Kidney (tissue), 14 donors: Measurements from ENCODE around the gene MYO5B. TPM values are rescaled to one million over a fixed set of nuclear protein-coding genes. Genes with fewer than 3 reads are reported as not detected.

ENCODE experiments used
- DNase-seq, 5 donors: peaks; one replicate each; pipeline ENCODE4 v3.0.0-alpha.2; 2013 to 2020
- FAIRE-seq: peaks from 2 replicates; lab custom pipeline; 2012; peaks lifted over from hg19 to GRCh38; lab: Jason Lieb, UNC
- H3K27ac ChIP-seq, 2 donors: one replicate each; pipeline ENCODE4 v1.7.0; 2013; ENCODE audit warnings: low read depth in 2 of 2, low read length in 2 of 2, inconsistent platforms in 1 of 2
- H3K27me3 ChIP-seq: one replicate; pipeline ENCODE4 v1.7.1; 2013; ENCODE audit warnings: low read length, inconsistent platforms; ENCODE audit not compliant: control insufficient read depth, insufficient read depth
- H3K36me3 ChIP-seq, 3 donors: one replicate each; pipeline versions ENCODE4 v1.7.0 to v1.7.1; 2013; ENCODE audit warnings: low read length in 3 of 3, control low read depth in 1 of 3, inconsistent platforms in 1 of 3; ENCODE audit not compliant: insufficient read depth in 3 of 3, control insufficient read depth in 2 of 3
- H3K4me1 ChIP-seq, 3 donors: one replicate each; pipeline versions ENCODE4 v1.7.0 to v1.7.1; 2013; ENCODE audit warnings: low read length in 3 of 3, inconsistent platforms in 1 of 3, low read depth in 1 of 3; ENCODE audit not compliant: control insufficient read depth in 2 of 3, insufficient read depth in 2 of 3
- H3K4me3 ChIP-seq, 3 donors: one replicate each; pipeline versions ENCODE4 v1.7.0 to v1.8.1; 2013; ENCODE audit warnings: low read length in 3 of 3, control low read depth in 1 of 3, inconsistent platforms in 1 of 3
- H3K9ac ChIP-seq, 3 donors: one replicate each; pipeline versions ENCODE4 v1.7.0 to v1.7.1; 2013; ENCODE audit warnings: low read length in 3 of 3, control low read depth in 1 of 3, inconsistent platforms in 1 of 3
- H3K9me3 ChIP-seq, 3 donors: one replicate each; pipeline versions ENCODE4 v1.7.0 to v1.7.1; 2013; ENCODE audit warnings: low read length in 3 of 3, control low read depth in 1 of 3, inconsistent platforms in 1 of 3; ENCODE audit not compliant: control insufficient read depth in 2 of 3, insufficient read depth in 1 of 3
- intact Hi-C: fragments of 100-400 bp; cut with DNase I; formaldehyde crosslinking; loops from one replicate; pipeline ENCODE4 v1.11.1; 2022
- polyA plus RNA-seq: library from polyadenylated mRNA; stranded (reverse); fragments of 350-450 nt; fragmentation: Illumina TruSeq; extraction: RNeasy Lipid Tissue Mini Kit (QIAGEN cat#74804); gene quantifications from one replicate; pipeline ENCODE4 v1.2.3, GENCODE V29; 2014; ENCODE audit warnings: low read depth, low replicate concordance; ENCODE audit not compliant: insufficient read depth
- total RNA-seq: library from RNA; stranded (reverse); fragmentation: NEBNext Ultra II Directional; extraction: Animal tissue kit (Norgen Biotek cat#: 25700); gene quantifications from one replicate; pipeline ENCODE4 v1.2.1, GENCODE V29; 2021
- TF ChIP-seq, protein P1 (sequence below): IDR thresholded peaks from 3 replicates; pipeline ENCODE4 v1.5.1; 2012; ENCODE audit warnings: mild to moderate bottlenecking, moderate library complexity, borderline replicate concordance; ENCODE audit not compliant: insufficient read depth; ENCODE audit errors: extremely low read depth
- donor health status: control.
- donor health status: control.
- donor health status: control.
- donor health status: control.
- donor health status: control.
- donor health status: DM: yes; HTN: yes; CAD: no.
- donor health status: Normal renal cell carcinoma (clear cell type).

MYO5B gene
- total and polyA plus RNA-seq, 2 donors from 2014 or later: 17.8 to 43.8 TPM

DNA sequence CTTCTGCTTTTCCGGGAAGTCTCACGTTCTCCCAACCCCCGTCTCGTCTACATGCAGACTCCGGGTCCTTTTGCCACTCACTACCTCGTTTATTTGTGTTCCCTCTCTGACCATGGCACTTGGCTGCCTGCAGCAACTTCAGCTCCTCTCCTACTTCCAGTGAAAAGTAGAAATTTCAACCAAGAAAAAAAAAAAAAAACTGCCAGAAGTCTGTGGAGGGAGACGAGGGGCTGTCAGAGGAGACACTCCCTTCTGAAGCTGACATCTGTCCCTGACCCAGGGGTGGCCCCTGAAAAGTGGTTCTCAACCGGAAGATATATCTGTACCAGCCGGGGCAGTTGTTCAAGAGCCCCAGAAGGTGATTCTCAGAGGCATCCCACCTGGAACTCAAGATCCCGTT, 742 bp upstream of the MYO5B start:
- FAIRE-seq: no peak
- Histone ChIP-seq H3K27me3 (peaks cover 7% of the 10 kb centered on the region), H3K4me3 (peak overlapping the region in 2 of 3 donors; percentile 11 to 59), H3K27ac (no peak overlapping the region), H3K4me1 (peaks cover 0 to 2% (median 2%) of the 10 kb centered on the region in 3 donors), H3K9ac (peak overlapping the region in 1 of 3 donors; percentile 61), H3K9me3 (no peaks in the 10 kb centered on the region), H3K36me3 (no peaks in the 10 kb centered on the region)
- intact Hi-C loops: no loop called here
- DNase-seq: peak in 1 of 5 donors; percentile 5
- TF ChIP-seq, protein P1, sequence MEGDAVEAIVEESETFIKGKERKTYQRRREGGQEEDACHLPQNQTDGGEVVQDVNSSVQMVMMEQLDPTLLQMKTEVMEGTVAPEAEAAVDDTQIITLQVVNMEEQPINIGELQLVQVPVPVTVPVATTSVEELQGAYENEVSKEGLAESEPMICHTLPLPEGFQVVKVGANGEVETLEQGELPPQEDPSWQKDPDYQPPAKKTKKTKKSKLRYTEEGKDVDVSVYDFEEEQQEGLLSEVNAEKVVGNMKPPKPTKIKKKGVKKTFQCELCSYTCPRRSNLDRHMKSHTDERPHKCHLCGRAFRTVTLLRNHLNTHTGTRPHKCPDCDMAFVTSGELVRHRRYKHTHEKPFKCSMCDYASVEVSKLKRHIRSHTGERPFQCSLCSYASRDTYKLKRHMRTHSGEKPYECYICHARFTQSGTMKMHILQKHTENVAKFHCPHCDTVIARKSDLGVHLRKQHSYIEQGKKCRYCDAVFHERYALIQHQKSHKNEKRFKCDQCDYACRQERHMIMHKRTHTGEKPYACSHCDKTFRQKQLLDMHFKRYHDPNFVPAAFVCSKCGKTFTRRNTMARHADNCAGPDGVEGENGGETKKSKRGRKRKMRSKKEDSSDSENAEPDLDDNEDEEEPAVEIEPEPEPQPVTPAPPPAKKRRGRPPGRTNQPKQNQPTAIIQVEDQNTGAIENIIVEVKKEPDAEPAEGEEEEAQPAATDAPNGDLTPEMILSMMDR: no peak

DNA sequence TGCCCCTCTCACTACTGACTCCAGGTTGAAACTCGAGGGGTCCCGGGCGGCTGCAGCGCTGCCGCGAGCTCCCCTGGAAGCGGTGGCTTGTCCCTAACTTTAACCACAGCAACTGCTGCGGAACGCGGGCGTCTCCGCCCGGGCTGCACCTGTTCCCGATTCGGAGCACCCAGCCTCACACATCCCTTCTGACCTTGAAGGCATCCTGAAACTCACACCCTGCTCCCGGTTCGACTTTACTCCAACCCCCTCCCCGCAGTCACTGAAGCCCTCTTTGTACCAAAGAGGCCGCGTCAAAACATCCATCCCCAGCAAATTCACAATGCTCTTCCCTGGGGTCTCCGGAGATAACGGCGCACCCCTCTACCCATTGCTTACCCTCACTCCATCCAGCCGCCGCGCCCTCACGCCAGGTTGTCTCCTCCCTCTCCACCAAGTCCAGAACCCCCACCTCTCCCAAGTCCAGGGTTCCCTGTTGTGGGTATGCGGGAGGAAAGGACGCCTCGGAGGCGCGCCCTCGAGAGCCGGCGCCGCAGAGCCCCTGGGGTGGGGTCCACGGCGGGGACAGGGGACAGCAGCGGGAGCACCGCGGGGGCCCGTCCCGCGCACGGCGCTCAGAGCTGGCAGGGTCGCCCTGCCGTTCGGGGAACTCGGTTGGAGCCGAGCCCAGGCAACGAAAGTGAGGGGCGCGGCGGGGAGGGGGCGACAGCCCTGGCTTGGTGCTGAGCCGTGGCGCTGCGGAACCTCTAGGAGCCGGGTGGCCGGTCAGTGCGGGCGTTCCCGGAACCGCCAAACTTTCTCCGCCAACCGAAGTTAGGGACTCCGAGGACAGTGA, 934 bp downstream of the MYO5B start:
- FAIRE-seq (no peak), DNase-seq (peak; percentile 24 to 72 (median 32))
- no peaks in the 10 kb centered on the region for H3K9me3 ChIP-seq
- H3K4me1 ChIP-seq: peaks cover 0 to 2% (median 2%) of the 10 kb centered on the region in 3 donors
- intact Hi-C loops: no loop called here
- peaks cover 7% of the 10 kb centered on the region for H3K27me3 ChIP-seq
- peak overlapping the region; percentile 18 to 76 (median 67) for H3K4me3 ChIP-seq
- H3K27ac ChIP-seq: peak overlapping the region in 1 of 2 donors; percentile 43
- no peaks in the 10 kb centered on the region for H3K36me3 ChIP-seq
- TF ChIP-seq, protein P1: no peak
- peak overlapping the region in 1 of 3 donors; percentile 55 for H3K9ac ChIP-seq

DNA sequence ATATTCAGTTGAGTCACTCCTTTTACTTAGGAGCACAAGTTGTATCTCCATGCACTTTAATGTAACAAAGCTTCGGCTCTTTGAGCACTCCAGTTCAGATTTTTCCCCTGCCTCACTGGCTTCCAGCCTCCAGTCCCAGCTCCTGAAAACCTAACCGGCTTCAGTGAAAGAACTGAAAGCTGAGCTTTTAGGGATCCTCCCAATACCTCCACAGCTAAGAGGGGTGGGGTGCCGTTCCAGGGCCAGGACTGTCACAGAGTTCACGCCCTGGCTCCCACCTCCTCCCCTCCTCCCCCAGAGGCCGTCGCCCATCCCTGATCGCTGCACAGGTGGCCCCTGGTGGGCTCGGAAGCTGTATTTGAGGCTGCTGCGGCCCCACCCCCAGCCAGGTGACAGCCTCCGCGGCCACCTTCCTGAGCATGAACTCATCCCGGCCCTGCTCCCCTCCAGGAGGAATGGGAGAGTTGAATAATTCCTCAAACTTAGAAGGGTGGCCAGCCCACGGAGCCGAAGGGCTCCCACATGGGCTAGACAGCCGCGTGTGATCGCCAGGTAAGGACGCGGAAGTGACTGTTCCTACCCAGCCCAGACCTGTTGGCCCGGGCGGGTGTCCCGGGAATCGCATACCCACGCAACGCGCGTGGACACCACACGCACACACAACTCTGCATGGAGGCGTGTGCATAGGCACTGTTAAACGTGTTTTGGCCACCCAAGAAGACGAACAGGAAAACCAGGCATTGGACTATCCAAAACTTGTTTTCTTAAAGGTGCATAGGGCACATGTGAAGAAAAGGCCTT, 1.8 kb downstream of the MYO5B start:
- intact Hi-C loops: no loop called here
- Histone ChIP-seq H3K36me3 (no peaks in the 10 kb centered on the region), H3K9me3 (no peaks in the 10 kb centered on the region), H3K4me3 (peak overlapping the region; percentile 30 to 76 (median 67)), H3K27me3 (peaks cover 7% of the 10 kb centered on the region), H3K9ac (peak overlapping the region in 1 of 3 donors; percentile 55), H3K4me1 (peaks cover 0 to 2% (median 2%) of the 10 kb centered on the region in 3 donors), H3K27ac (no peak overlapping the region)
- peak in 2 of 5 donors; percentile 23 to 53 for DNase-seq
- TF ChIP-seq, protein P1: no peak
- no peak for FAIRE-seq
